Psoas muscle (tissue), 8 donors: Measurements from ENCODE around the gene DLG4. TPM values are rescaled to one million over a fixed set of nuclear protein-coding genes. Genes with fewer than 3 reads are reported as not detected.
"Not testable (repeated sequence)": the region's sequence is repeated elsewhere in the genome, so short reads cannot be mapped to it uniquely, and the experiment has no call there.

ENCODE experiments used
- ATAC-seq, 4 donors: fragments of 200-7000 bp; cut with Tn5 transposase; one replicate each; pipeline ENCODE4 v1.9.1; 2020; ENCODE audit warnings: moderate library complexity in 3 of 4, mild to moderate bottlenecking in 2 of 4
- DNase-seq, 2 donors: peaks; one replicate each; pipeline ENCODE4 v3.0.0-alpha.2; 2020
- H3K27ac ChIP-seq: fragments of 200-600 bp; one replicate; pipeline ENCODE4 v1.8.0; 2022
- H3K27me3 ChIP-seq, 3 donors: fragments of 200-600 bp in 1 of 3; one replicate each; pipeline versions ENCODE4 v1.6.1 to v1.8.0; 2013 to 2022; ENCODE audit warnings: low read length in 2 of 3, mild to moderate bottlenecking in 2 of 3, moderate library complexity in 1 of 3; ENCODE audit not compliant: insufficient read depth in 3 of 3
- H3K36me3 ChIP-seq, 2 donors: fragments of 200-600 bp in 1 of 2; one replicate each; pipeline versions ENCODE4 v1.6.1 to v1.8.0; 2013 to 2022; ENCODE audit warnings: low read depth in 1 of 2, mild to moderate bottlenecking in 1 of 2, moderate library complexity in 1 of 2; ENCODE audit not compliant: insufficient read depth in 1 of 2
- H3K4me1 ChIP-seq: fragments of 200-600 bp; one replicate; pipeline ENCODE4 v1.8.0; 2022
- H3K4me3 ChIP-seq: fragments of 200-600 bp; one replicate; pipeline ENCODE4 v1.8.0; 2022; ENCODE audit warnings: mild to moderate bottlenecking
- H3K9me3 ChIP-seq: fragments of 200-600 bp; one replicate; pipeline ENCODE4 v1.8.0; 2022
- WGBS, 3 donors: extraction: QIAGEN DNeasy Blood & Tissue Kit; methylation state at CpG; one replicate each; pipeline versions ENCODE4 v1.1.6 to v1.1.7; 2013; 5-methylcytosine and 5-hydroxymethylcytosine counted together
- intact Hi-C, 2 donors: fragments of 100-400 bp; cut with DNase I; formaldehyde crosslinking; loops; one replicate each; pipeline versions ENCODE4 v1.11.0 to v1.14.2; 2022
- polyA plus RNA-seq, 3 donors: library from polyadenylated mRNA; stranded (reverse); fragments of 200-250 nt; gene quantifications; one replicate each; pipeline ENCODE4 v1.2.3, GENCODE V29; 2013
- total RNA-seq, 4 donors: library from RNA; stranded (reverse); fragmentation: NEBNext Ultra II Directional in 2 of 4; extraction: Animal tissue kit (Norgen Biotek cat#: 25700) in 2 of 4; gene quantifications; one replicate each; pipeline versions ENCODE4 v1.2.1 to v1.2.4, GENCODE V29; 2021 to 2023
- TF ChIP-seq, protein P1 (sequence below): fragments of 200-600 bp; IDR thresholded peaks from one replicate; pipeline ENCODE4 v1.8.0; 2022; ENCODE audit warnings: antibody characterized with exemption
- donor health status: healthy with polysubstance abuse.
- donor health status: DM: no; HTN: no; CAD: no; lungs with moderate emphysema.
- donor health status: Bipolar disorder and iron deficiency.
- donor health status: healthy.
- donor health status: DM: yes; HTN: yes; CAD: no.
- donor health status: DM: no; HTN: no; CAD: no.
- donor health status: DM: no; HTN: no; CAD: no.
- donor health status: DM: yes; HTN: yes; CAD: no.

DLG4 gene
- total and polyA plus RNA-seq, 7 donors, result 1.5 to 8.9 (median 5.0) TPM

DNA sequence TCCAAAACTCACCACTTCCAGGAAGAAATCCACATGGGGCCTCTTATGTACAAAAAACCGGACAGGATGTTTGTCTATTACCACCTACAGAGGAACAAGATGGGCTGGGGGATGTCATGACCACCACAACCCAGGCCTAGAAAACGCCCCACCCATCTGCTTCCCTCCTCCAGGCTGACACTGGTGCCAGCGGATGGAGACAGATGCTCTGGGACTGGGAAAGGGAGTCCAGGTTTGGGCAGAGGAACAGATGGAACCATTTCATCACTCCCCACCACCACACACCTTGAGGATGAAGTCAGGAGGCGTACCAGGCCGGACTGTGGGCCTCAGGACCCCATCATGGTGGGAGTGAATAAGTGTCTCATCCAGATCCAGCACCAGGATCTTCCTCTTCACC, 27.1 kb upstream of the DLG4 start:
- DNase-seq (no peak), ATAC-seq (no peak)
- no peaks in the 10 kb centered on the region for H3K27me3 ChIP-seq
- H3K36me3 ChIP-seq, result peaks cover 0 to 40% of the 10 kb centered on the region in 2 donors
- intact Hi-C loops, result loop anchor here (10.0 kb wide), 2 partner anchors 318 to 898 kb away; partner anchors contain the start of gene SENP3 (in 1 of the 2)
- peaks cover 37% of the 10 kb centered on the region for H3K4me1 ChIP-seq
- H3K4me3 ChIP-seq, result no peak overlapping the region
- no peaks in the 10 kb centered on the region for H3K9me3 ChIP-seq
- TF ChIP-seq, protein P1, sequence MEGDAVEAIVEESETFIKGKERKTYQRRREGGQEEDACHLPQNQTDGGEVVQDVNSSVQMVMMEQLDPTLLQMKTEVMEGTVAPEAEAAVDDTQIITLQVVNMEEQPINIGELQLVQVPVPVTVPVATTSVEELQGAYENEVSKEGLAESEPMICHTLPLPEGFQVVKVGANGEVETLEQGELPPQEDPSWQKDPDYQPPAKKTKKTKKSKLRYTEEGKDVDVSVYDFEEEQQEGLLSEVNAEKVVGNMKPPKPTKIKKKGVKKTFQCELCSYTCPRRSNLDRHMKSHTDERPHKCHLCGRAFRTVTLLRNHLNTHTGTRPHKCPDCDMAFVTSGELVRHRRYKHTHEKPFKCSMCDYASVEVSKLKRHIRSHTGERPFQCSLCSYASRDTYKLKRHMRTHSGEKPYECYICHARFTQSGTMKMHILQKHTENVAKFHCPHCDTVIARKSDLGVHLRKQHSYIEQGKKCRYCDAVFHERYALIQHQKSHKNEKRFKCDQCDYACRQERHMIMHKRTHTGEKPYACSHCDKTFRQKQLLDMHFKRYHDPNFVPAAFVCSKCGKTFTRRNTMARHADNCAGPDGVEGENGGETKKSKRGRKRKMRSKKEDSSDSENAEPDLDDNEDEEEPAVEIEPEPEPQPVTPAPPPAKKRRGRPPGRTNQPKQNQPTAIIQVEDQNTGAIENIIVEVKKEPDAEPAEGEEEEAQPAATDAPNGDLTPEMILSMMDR, result no peak
- 87 to 91% (median 91%) methylated on average over 5 of the region's 5 CpGs for WGBS, 3 donors
- H3K27ac ChIP-seq, result peak overlapping the region; percentile 99

GRCh38 chr17:7243838-7244237, 24.2 kb upstream of the DLG4 start:
- Histone ChIP-seq H3K4me3 (peak overlapping the region; percentile 96), H3K27ac (peak overlapping the region; percentile 87)

DNA sequence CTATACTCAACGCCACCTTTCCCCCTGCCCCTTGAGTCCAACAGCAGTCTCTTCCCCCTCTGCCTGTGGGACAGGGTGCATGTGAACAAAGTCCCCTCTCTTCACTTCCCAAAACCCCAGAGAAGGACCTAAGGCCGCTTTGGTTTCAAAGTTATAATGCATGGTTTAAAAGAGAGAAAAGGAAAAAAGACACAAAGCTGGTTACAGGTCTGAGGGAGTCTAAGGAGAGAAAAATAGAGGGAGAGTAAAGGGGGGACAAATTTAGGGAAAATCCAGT, 23.8 kb upstream of the DLG4 start:
- intact Hi-C loops, result loop anchor here (2.0 to 10.0 kb wide), 3 partner anchors 37 to 901 kb away; partner anchors contain the start of genes SENP3 (in 1 of the 2) and SLC2A4 (in 1 of the 2)

More at GRCh38 chr17:7243838-7244237, 24.2 kb upstream of the DLG4 start:
- H3K9me3 ChIP-seq, DNase-seq, ATAC-seq, H3K27me3 ChIP-seq: not testable (repeated sequence)
- WGBS, 3 donors, result 48 to 76% (median 58%) methylated on average over 9 to 10 of the region's 10 CpGs
- Histone ChIP-seq H3K4me1 (peaks cover 39% of the 10 kb centered on the region), H3K36me3 (peaks cover 7 to 55% of the 10 kb centered on the region in 2 donors)
- intact Hi-C loops, result loop anchor here (2.0 to 10.0 kb wide), 3 partner anchors 37 to 901 kb away; partner anchors contain the start of genes SENP3 (in 1 of the 2) and SLC2A4 (in 1 of the 2)

DNA sequence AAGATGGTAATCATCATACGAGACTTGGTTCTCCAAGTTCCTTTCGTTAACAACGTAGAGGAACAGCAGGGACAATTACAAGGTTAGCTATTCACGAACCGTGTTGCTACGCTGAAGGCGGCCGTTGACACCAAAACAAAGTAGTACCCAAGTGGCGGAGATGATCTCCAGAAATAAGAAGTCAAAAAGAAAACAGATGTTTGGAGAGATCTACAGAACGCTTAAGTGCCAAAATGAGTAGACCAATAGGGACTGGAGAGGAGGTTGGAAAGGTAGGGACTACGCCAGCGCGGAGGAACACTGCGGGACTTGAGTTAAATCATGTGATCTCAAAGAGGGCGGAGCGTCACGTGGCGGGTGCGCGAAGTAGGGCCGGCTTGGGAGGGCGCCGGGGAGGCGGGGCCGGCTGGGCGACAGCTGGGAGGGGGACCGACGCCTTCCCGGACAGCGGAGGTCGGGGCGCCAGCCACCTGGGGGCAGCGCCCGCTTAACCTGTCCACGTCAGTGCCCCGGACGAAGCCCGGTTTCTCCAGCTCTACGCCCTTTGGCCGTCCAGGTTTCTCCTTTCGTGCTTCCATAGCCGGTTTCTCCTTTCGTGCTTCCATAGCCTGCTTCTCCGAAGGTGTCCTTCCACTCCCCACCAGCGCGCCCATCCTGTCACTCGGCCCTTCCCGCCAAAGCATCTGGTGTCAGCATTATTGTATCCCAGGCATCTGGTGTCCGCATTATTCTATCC, 23.2 kb upstream of the DLG4 start:
- intact Hi-C loops, result loop anchor here (2.0 to 10.0 kb wide), 3 partner anchors 38 to 902 kb away; partner anchors contain the start of genes SENP3 (in 1 of the 2) and SLC2A4 (in 1 of the 2)
- peak overlapping the region; percentile 87 for H3K27ac ChIP-seq
- H3K9me3 ChIP-seq, result no peaks in the 10 kb centered on the region
- DNase-seq (peak; percentile 97 to 98), ATAC-seq (peak; percentile 65 to 75 (median 66))
- peaks cover 30% of the 10 kb centered on the region for H3K4me1 ChIP-seq
- WGBS, 3 donors, result 0 to 1% (median 1%) methylated on average over 38 to 49 of the region's 49 CpGs
- H3K4me3 ChIP-seq, result peak overlapping the region; percentile 96
- H3K27me3 ChIP-seq, result no peaks in the 10 kb centered on the region
- peaks cover 7 to 55% of the 10 kb centered on the region in 2 donors for H3K36me3 ChIP-seq
- TF ChIP-seq, protein P1, result peak; percentile 12

More for the DNA sequence above, 23.8 kb upstream of the DLG4 start:
- Histone ChIP-seq H3K4me3 (peak overlapping the region; percentile 96), H3K36me3 (peaks cover 7 to 55% of the 10 kb centered on the region in 2 donors), H3K27ac (peak overlapping the region; percentile 87), H3K9me3 (no peaks in the 10 kb centered on the region), H3K4me1 (peaks cover 35% of the 10 kb centered on the region), H3K27me3 (no peaks in the 10 kb centered on the region)
- WGBS, 3 donors, result 23 to 24% (median 24%) methylated on average over 2 of the region's 2 CpGs
- DNase-seq (no peak), ATAC-seq (no peak)
- TF ChIP-seq, protein P1, result no peak
